Gastrocnemius medialis (tissue), 4 donors: ENCODE results near the gene HAVCR1. TPM values are rescaled to one million over a fixed set of nuclear protein-coding genes. Genes with fewer than 3 reads are reported as not detected.

ENCODE experiments used
- ATAC-seq, 2 donors: fragments of 150-250 bp; one replicate each; pipeline ENCODE4 v1.9.1; 2016
- DNase-seq, 2 donors: peaks; one replicate each; pipeline ENCODE4 v3.0.0-alpha.2; 2019
- H3K27ac ChIP-seq, 4 donors: fragments of 200-600 bp; sonication (generic); 1 replicate in 1 of 4; 2 replicates in 3 of 4; pipeline ENCODE4 v1.5.1; 2016 to 2018; ENCODE audit warnings: mild to moderate bottlenecking in 2 of 4, moderate library complexity in 1 of 4
- H3K27me3 ChIP-seq, 3 donors: fragments of 200-600 bp; sonication (generic) in 2 of 3; 1 replicate in 1 of 3; 2 replicates in 2 of 3; pipeline versions ENCODE4 v1.5.1 to v1.6.0; 2016 to 2019; ENCODE audit warnings: mild to moderate bottlenecking in 1 of 3, moderate library complexity in 1 of 3
- H3K36me3 ChIP-seq, 2 donors: fragments of 200-600 bp; sonication (generic) in 1 of 2; one replicate each; pipeline ENCODE4 v1.5.1; 2017 to 2018
- H3K4me1 ChIP-seq, 2 donors: fragments of 200-600 bp; sonication (generic) in 1 of 2; one replicate each; pipeline ENCODE4 v1.5.1; 2016 to 2017; ENCODE audit warnings: mild to moderate bottlenecking in 2 of 2
- H3K4me3 ChIP-seq, 4 donors: fragments of 200-600 bp; sonication (generic) in 3 of 4; 1 replicate in 1 of 4; 2 replicates in 3 of 4; pipeline ENCODE4 v1.5.1; 2016 to 2019; ENCODE audit warnings: mild to moderate bottlenecking in 2 of 4
- H3K9me3 ChIP-seq, 3 donors: fragments of 200-600 bp; sonication (generic) in 2 of 3; 1 replicate in 1 of 3; 2 replicates in 2 of 3; pipeline ENCODE4 v1.5.1; 2016 to 2019
- CTCF ChIP-seq, 5 experiments: fragments of 450-650 bp in 3 of 5; fragments of 200-600 bp in 2 of 5; sonication (generic) in 2 of 5; IDR thresholded peaks in 4 of 5; conservative IDR thresholded peaks in 1 of 5; 1 replicate in 4 of 5; 2 replicates in 1 of 5; pipeline ENCODE4 v1.5.1; 2016 to 2019; ENCODE audit warnings: antibody characterized with exemption in 5 of 5, mild to moderate bottlenecking in 3 of 5, moderate library complexity in 3 of 5
- POLR2A ChIP-seq, 2 donors: fragments of 450-650 bp; IDR thresholded peaks; one replicate each; pipeline ENCODE4 v1.6.1; 2017; ENCODE audit warnings: antibody characterized with exemption in 2 of 2, mild to moderate bottlenecking in 2 of 2, moderate library complexity in 2 of 2
- in situ Hi-C, 4 donors: fragments of 200-750 bp; cut with MboI; loops; one replicate each; pipeline versions ENCODE4 v1.15.0 to v1.8.0; 2017; ENCODE audit warnings: low sequenced_read_pairs in 4 of 4
- intact Hi-C: fragments of 100-400 bp; cut with DNase I; formaldehyde crosslinking; loops from one replicate; pipeline ENCODE4 v1.15.1; 2023; ENCODE audit warnings: low total_unique reads
- total RNA-seq, 4 donors: library from RNA; depleted of rRNA; stranded (reverse); fragments of >200 nt; gene quantifications; one replicate each; pipeline versions ENCODE4 v1.1.0 to v1.2.3, GENCODE V29; 2016

Gene HAVCR1
- not detected for total RNA-seq

- Histone ChIP-seq H3K4me3 (no peak within 1 kb of the TSS), H3K36me3 (no peaks in the 10 kb centered on the region), H3K27ac (no peak within 1 kb of the TSS), H3K4me1 (no peaks in the 10 kb centered on the region), H3K27me3 (no peaks in the 10 kb centered on the region), H3K9me3 (no peaks in the 10 kb centered on the region)
- no peak for DNase-seq
- intact Hi-C loops, result no loop called here
- ATAC-seq, result no peak
- TF ChIP-seq CTCF (IDR thresholded peaks at IDR 0.05 in 4 of 5, conservative IDR thresholded peaks at IDR 0.05 in 1 of 5) (no peak), POLR2A (IDR thresholded peaks at IDR 0.05) (no peak)
- in situ Hi-C loops, result no loop called here
These were observed at the start of gene HAVCR1 for GRCh38 chr5:157059093-157059539. Gene HAVCR1 (minus strand): TSS chr5:157059116. CDS start chr5:157057943, 1,173 bp downstream.

DNA sequence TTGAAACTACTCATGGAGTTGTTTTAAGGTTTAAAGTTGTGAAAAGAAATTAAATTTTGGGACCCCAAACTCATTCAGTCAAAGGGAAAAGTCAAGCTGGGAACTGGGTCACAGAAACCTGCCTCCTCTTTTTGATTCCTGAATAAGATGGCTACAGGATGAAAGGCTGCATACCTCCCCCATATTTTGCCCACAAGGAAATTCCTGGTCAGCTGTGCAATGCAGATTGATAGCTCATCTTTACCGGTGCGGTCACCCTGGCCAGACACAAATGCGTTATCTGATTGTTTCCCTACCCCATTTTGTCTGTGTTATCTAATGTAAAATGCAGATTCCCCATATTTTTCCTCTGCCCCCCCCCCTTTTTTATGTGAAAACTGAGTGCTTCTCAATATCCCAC, 48.6 kb upstream of the HAVCR1 start:
- no peaks in the 10 kb centered on the region for H3K36me3 ChIP-seq
- no peak for ATAC-seq
- intact Hi-C loops, result no loop called here
- no peak for DNase-seq
- in situ Hi-C loops, result no loop called here
- no peaks in the 10 kb centered on the region for H3K4me1 ChIP-seq
- H3K4me3 ChIP-seq, result no peak overlapping the region
- no peaks in the 10 kb centered on the region for H3K9me3 ChIP-seq
- TF ChIP-seq CTCF (IDR thresholded peaks at IDR 0.05 in 4 of 5, conservative IDR thresholded peaks at IDR 0.05 in 1 of 5), result no peak
- no peak for TF ChIP-seq POLR2A (IDR thresholded peaks at IDR 0.05)
- no peak overlapping the region for H3K27ac ChIP-seq
- no peaks in the 10 kb centered on the region for H3K27me3 ChIP-seq

DNA sequence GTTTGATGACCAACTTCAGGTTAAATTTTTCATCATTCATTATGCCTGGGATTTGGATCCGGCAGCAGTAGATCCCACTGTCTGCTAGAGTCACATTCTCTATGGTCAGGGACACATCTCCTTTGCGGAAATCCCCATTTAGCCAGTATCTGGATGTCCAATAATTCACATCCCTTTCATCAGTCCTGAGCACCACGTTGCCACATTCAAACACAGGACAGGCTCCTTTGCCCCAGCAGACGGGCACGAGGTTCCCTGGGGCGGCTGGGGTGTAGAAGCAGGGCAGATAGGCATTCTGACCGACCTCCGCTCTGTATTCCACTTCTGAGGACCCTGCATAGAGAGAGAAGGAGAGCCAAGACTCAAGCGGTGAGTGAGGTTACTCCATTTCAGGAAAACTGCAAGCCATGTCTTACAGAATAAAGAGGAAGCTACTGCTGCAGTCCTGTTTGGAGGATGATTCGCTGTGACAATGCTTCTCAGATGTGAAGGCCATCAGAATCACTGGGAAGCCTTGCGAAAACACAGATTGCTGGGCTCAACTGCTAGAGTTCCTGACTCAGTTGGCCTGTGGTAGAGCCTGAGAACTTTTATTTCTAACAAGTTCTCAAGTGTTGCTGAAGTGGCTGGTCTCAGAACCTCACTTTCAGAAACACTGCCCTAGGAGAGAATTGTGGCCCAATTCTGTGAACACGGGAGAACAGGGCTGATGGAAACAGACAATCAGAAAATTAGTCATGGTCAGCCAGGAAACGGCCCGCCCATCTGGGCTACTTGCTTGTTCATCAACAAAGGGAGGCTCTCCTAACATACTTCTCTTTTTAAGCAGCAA, 47.9 kb upstream of the HAVCR1 start:
- ATAC-seq, result no peak
- H3K27me3 ChIP-seq, result no peaks in the 10 kb centered on the region
- no peaks in the 10 kb centered on the region for H3K9me3 ChIP-seq
- TF ChIP-seq POLR2A (IDR thresholded peaks at IDR 0.05), result no peak
- TF ChIP-seq CTCF (IDR thresholded peaks at IDR 0.05 in 4 of 5, conservative IDR thresholded peaks at IDR 0.05 in 1 of 5), result no peak
- peak in 1 of 2 donors; percentile 17 for DNase-seq
- H3K36me3 ChIP-seq, result no peaks in the 10 kb centered on the region
- no peak overlapping the region for H3K4me3 ChIP-seq
- no peak overlapping the region for H3K27ac ChIP-seq
- in situ Hi-C loops, result no loop called here
- intact Hi-C loops, result no loop called here
- H3K4me1 ChIP-seq, result no peaks in the 10 kb centered on the region

DNA sequence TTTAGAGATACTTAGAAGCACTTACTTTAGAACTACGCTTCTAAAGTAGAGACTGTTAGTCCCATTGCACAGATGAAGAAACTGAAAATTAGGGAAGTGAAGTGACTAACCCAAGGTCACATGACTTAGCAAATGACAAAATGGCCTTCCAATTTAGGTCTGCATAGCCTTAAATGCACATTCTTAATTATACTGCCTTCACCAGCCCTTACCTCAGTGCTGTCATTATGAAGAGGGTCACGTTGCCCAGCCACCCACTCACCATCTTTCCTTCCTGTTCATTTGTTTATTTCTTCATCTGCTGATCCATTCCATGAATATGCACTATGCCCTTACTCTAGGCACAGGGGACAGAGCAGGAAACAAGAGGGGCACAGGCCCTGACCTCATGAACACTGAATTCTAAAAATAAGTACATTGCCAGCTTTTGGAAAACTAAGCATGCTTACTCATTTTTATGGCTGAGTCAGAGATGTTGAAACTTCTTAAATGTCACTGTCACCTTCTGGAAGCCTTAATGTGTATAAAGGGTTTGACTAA, 41.3 kb upstream of the HAVCR1 start:
- Histone ChIP-seq H3K27me3 (no peaks in the 10 kb centered on the region), H3K27ac (no peak overlapping the region), H3K4me3 (no peak overlapping the region), H3K9me3 (no peaks in the 10 kb centered on the region), H3K4me1 (no peaks in the 10 kb centered on the region), H3K36me3 (no peaks in the 10 kb centered on the region)
- in situ Hi-C loops (no loop called here), intact Hi-C loops (no loop called here)
- TF ChIP-seq CTCF (IDR thresholded peaks at IDR 0.05 in 4 of 5, conservative IDR thresholded peaks at IDR 0.05 in 1 of 5) (no peak), POLR2A (IDR thresholded peaks at IDR 0.05) (no peak)
- ATAC-seq (peak in 1 of 2 donors; percentile 24), DNase-seq (no peak)
